ENCODE results near the gene KITLG.

GRCh38 chr12:88553941-88554658 lies 26.2 kb downstream of the KITLG start:
- no peak for TF ChIP-seq CTCF (IDR thresholded peaks at IDR 0.05 in 2 of 3, conservative IDR thresholded peaks at IDR 0.05 in 1 of 3; ENCODE audit: borderline replicate concordance in 1 of 3, insufficient read depth in 1 of 3, low read depth in 2 of 3, low read length in 2 of 3)
- TF ChIP-seq YY1 (IDR thresholded peaks at IDR 0.05; ENCODE audit: extremely low read depth, insufficient replicate concordance, low read depth, low read length) = peak; percentile 26
- TF ChIP-seq EZH2 (IDR thresholded peaks at IDR 0.05) = no peak
- TF ChIP-seq FOSL1 (IDR thresholded peaks at IDR 0.05; ENCODE audit: low read depth) = 0 out of 2 replicates have a peak, but pooled peaks have one; percentile 20
- peak; percentile 58; the same call in 1 of the 2 replicates for TF ChIP-seq POLR2AphosphoS5 (IDR thresholded peaks at IDR 0.05; ENCODE audit: low read depth, low read length)
- 0 out of 2 replicates have a peak, but pooled peaks have one; percentile 23 for TF ChIP-seq SIN3A (IDR thresholded peaks at IDR 0.05; ENCODE audit: low read depth)
- no peak for TF ChIP-seq RAD21 (IDR thresholded peaks at IDR 0.05; ENCODE audit: low read depth)
- 0 out of 2 replicates have a peak, but pooled peaks have one; percentile 20 for TF ChIP-seq CBX3 (IDR thresholded peaks at IDR 0.05; ENCODE audit: low read depth)
- no peak for TF ChIP-seq POLR2A (IDR thresholded peaks at IDR 0.05; ENCODE audit: borderline replicate concordance, extremely low read depth, insufficient read depth, insufficient read length)
- peak; percentile 17 for TF ChIP-seq TCF7L2 (IDR thresholded peaks at IDR 0.05; ENCODE audit: borderline replicate concordance, extremely low read depth, insufficient read depth, insufficient read length)
- TF ChIP-seq JUND (IDR thresholded peaks at IDR 0.05) = peak; percentile 39
- TF ChIP-seq REST (IDR thresholded peaks at IDR 0.05; ENCODE audit: low read depth) = no peak

All from HCT116 (cell line).